Lung (tissue), 12 donors: ENCODE data around the gene TRIM22. TPM values are rescaled to one million over a fixed set of nuclear protein-coding genes. Genes with fewer than 3 reads are reported as not detected.

ENCODE experiments used
- ATAC-seq: fragments of 200-7000 bp; cut with Tn5 transposase; one replicate; pipeline ENCODE4 v1.9.1; 2020; ENCODE audit warnings: moderate number of reproducible peaks; ENCODE audit not compliant: insufficient read depth, low FRiP score
- DNase-seq, 3 donors: peaks; one replicate each; pipeline ENCODE4 v3.0.0-alpha.2; 2013 to 2017
- H3K27ac ChIP-seq, 2 donors: one replicate each; pipeline ENCODE4 v1.5.1; 2013; ENCODE audit warnings: mild to moderate bottlenecking in 2 of 2, moderate library complexity in 2 of 2, control low read depth in 1 of 2, inconsistent platforms in 1 of 2, low read depth in 1 of 2, low read length in 1 of 2
- H3K27me3 ChIP-seq, 3 donors: one replicate each; pipeline ENCODE4 v1.5.1; 2013; ENCODE audit warnings: low read length in 2 of 3; ENCODE audit not compliant: control insufficient read depth in 3 of 3, insufficient read depth in 3 of 3
- H3K36me3 ChIP-seq, 4 donors: one replicate each; pipeline ENCODE4 v1.5.1; 2013; ENCODE audit warnings: low read length in 4 of 4, mild to moderate bottlenecking in 1 of 4, moderate library complexity in 1 of 4; ENCODE audit not compliant: control insufficient read depth in 4 of 4, insufficient read depth in 4 of 4
- H3K4me1 ChIP-seq, 5 donors: one replicate each; pipeline ENCODE4 v1.5.1; 2013; ENCODE audit warnings: low read length in 5 of 5, mild to moderate bottlenecking in 2 of 5, moderate library complexity in 1 of 5; ENCODE audit not compliant: control insufficient read depth in 5 of 5, insufficient read depth in 5 of 5
- H3K4me3 ChIP-seq: one replicate; pipeline ENCODE4 v1.5.1; 2013; ENCODE audit warnings: mild to moderate bottlenecking, control low read depth, moderate library complexity
- H3K9ac ChIP-seq, 2 donors: one replicate each; pipeline ENCODE4 v1.5.1; 2013; ENCODE audit warnings: low read length in 2 of 2, control low read depth in 1 of 2; ENCODE audit not compliant: insufficient read depth in 1 of 2
- H3K9me3 ChIP-seq, 4 donors: one replicate each; pipeline ENCODE4 v1.5.1; 2013; ENCODE audit warnings: low read length in 3 of 4, mild to moderate bottlenecking in 1 of 4, moderate library complexity in 1 of 4; ENCODE audit not compliant: control insufficient read depth in 4 of 4, insufficient read depth in 3 of 4
- CTCF ChIP-seq: IDR thresholded peaks from 2 replicates; pipeline ENCODE4 v1.5.1; 2012; ENCODE audit warnings: mild to moderate bottlenecking; ENCODE audit errors: control extremely low read depth, extremely low read depth
- WGBS, 2 donors: extraction: QIAGEN DNeasy Blood & Tissue Kit; methylation state at CpG; one replicate each; pipeline ENCODE4 v1.1.7; 2013; 5-methylcytosine and 5-hydroxymethylcytosine counted together
- polyA plus RNA-seq, 2 donors: library from polyadenylated mRNA; stranded (reverse); fragments of 200-250 nt; gene quantifications; one replicate each; pipeline ENCODE4 v1.2.1, GENCODE V29; 2013
- total RNA-seq, 2 donors: library from RNA; depleted of rRNA in 1 of 2; stranded (reverse); fragments of >200 nt in 1 of 2; gene quantifications; one replicate each; pipeline ENCODE4 v1.2.1, GENCODE V29; 2014 to 2021
- donor health status: control.
- donor health status: control.
- donor health status: Bipolar disorder and iron deficiency.
- donor health status: healthy.
- donor health status: DM: yes; HTN: yes; CAD: no.

The TRIM22 gene
- total and polyA plus RNA-seq, 4 donors, result 59.0 to 173 (median 118) TPM

DNA sequence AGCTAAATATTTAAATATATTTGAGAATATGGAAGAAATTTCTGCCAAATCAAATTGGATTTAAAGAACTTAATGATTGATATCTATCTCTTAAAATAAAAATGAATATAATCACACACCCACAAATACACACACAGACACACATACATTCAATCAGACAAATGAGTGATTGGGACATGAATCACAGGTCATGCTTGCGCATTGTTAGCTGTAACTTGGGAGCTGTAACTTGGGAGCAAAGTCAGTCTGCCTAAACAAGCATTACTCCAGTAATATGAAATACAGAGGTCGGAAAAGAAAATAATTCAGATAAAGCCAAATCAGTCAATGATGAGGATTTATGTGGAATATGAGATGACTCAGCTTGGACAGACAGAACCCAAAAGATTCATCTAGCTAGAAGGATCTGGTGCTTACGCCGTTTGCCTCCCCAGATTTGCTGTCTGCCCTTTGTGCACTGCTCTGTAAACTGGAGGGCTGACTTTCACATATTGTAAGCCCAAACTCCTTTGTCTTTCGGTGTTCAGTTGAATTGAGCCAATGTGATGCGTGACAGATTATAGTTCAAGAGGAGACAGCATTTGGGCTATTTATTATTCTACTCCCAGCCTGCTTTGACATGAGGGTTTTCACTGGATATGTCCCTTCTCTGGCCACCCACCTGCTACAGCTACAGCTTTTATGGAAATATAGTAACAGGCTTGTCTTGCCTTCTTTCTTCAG is 48.2 kb downstream of the TRIM22 start:
- Histone ChIP-seq H3K4me3 (no peak overlapping the region), H3K36me3 (no peaks in the 10 kb centered on the region), H3K9ac (no peak overlapping the region), H3K9me3 (peaks cover 0 to 6% (median 1%) of the 10 kb centered on the region in 4 donors), H3K4me1 (no peaks in the 10 kb centered on the region), H3K27ac (no peak overlapping the region), H3K27me3 (no peaks in the 10 kb centered on the region)
- ATAC-seq (no peak), DNase-seq (no peak)
- TF ChIP-seq CTCF, result no peak
- WGBS, 2 donors, result 89 to 93% methylated on average over 6 of the region's 6 CpGs

- no peak overlapping the region for H3K4me3 ChIP-seq
- H3K4me1 ChIP-seq, result no peaks in the 10 kb centered on the region
- ATAC-seq, result no peak
- no peak for TF ChIP-seq CTCF
- no peak overlapping the region for H3K9ac ChIP-seq
- DNase-seq, result no peak
- WGBS, 2 donors, result 67 to 77% methylated on average over 1 of the region's 1 CpG
- no peaks in the 10 kb centered on the region for H3K27me3 ChIP-seq
- H3K9me3 ChIP-seq, result peaks cover 0 to 6% (median 1%) of the 10 kb centered on the region in 4 donors
- H3K27ac ChIP-seq, result no peak overlapping the region
- no peaks in the 10 kb centered on the region for H3K36me3 ChIP-seq
Observed at GRCh38 chr11:5738431-5738830, 48.8 kb downstream of the TRIM22 start.

GRCh38 chr11:5746614-5747013 is 57.0 kb downstream of the TRIM22 start:
- Histone ChIP-seq H3K4me3 (no peak overlapping the region), H3K27ac (no peak overlapping the region), H3K4me1 (no peaks in the 10 kb centered on the region), H3K27me3 (no peaks in the 10 kb centered on the region), H3K9me3 (peaks cover 0 to 1% (median 0%) of the 10 kb centered on the region in 4 donors), H3K9ac (no peak overlapping the region), H3K36me3 (no peaks in the 10 kb centered on the region)
- no peak for TF ChIP-seq CTCF
- DNase-seq (no peak), ATAC-seq (no peak)
- WGBS, 2 donors, result 97 to 98% methylated on average over 3 of the region's 3 CpGs

- no peak for TF ChIP-seq CTCF
- WGBS, 2 donors, result 82 to 88% methylated on average over 3 of the region's 3 CpGs
- H3K27me3 ChIP-seq, result no peaks in the 10 kb centered on the region
- no peak overlapping the region for H3K9ac ChIP-seq
- H3K27ac ChIP-seq, result no peak overlapping the region
- DNase-seq (no peak), ATAC-seq (no peak)
- no peaks in the 10 kb centered on the region for H3K9me3 ChIP-seq
- H3K4me1 ChIP-seq, result no peaks in the 10 kb centered on the region
- no peaks in the 10 kb centered on the region for H3K36me3 ChIP-seq
- no peak overlapping the region for H3K4me3 ChIP-seq
Observed at GRCh38 chr11:5749836-5750235, 60.2 kb downstream of the TRIM22 start.
